ENCODE measurements around the gene RNF11. TPM values are rescaled to one million over a fixed set of nuclear protein-coding genes. Genes with fewer than 3 reads are reported as not detected.

The RNF11 gene
- total RNA-seq, 1 donor from 2014 or later: 126 TPM

- Mint-ChIP-seq H3K27ac (ENCODE audit: unreplicated experiment) (no peak overlapping the region), H3K4me1 (ENCODE audit: low read depth, unreplicated experiment) (peaks cover 2% of the 10 kb centered on the region), H3K36me3 (ENCODE audit: low read depth, unreplicated experiment) (peaks cover 11% of the 10 kb centered on the region), H3K27me3 (ENCODE audit: low read depth, unreplicated experiment) (no peaks in the 10 kb centered on the region), H3K9me3 (ENCODE audit: unreplicated experiment) (no peaks in the 10 kb centered on the region), H3K4me3 (ENCODE audit: unreplicated experiment) (no peak overlapping the region)
- Histone ChIP-seq H3K4me3 (ENCODE audit: insufficient read depth, low read depth, low read length) (no peak overlapping the region), H3K9me3 (ENCODE audit: insufficient read depth, low read depth, low read length) (no peaks in the 10 kb centered on the region), H3K79me2 (ENCODE audit: insufficient read depth, low read length) (no peaks in the 10 kb centered on the region), H3K4me1 (ENCODE audit: insufficient read depth, low read length) (peaks cover 1% of the 10 kb centered on the region), H3K27ac (ENCODE audit: low read depth, low read length) (no peak overlapping the region), H2AFZ (ENCODE audit: low read depth, low read length) (no peak overlapping the region), H3K27me3 (ENCODE audit: insufficient read depth, low read length) (no peaks in the 10 kb centered on the region), H3K36me3 (ENCODE audit: insufficient read depth, low read length) (peaks cover 3% of the 10 kb centered on the region), H3K9ac (ENCODE audit: low read length) (no peak overlapping the region), H3K4me2 (ENCODE audit: low read length) (no peak overlapping the region), H4K20me1 (ENCODE audit: insufficient read depth, low read length) (no peaks in the 10 kb centered on the region)
- FAIRE-seq (no peak), DNase-seq (ENCODE audit: low read depth) (no peak)
- TF ChIP-seq CTCF (IDR thresholded peaks at IDR 0.05; ENCODE audit: insufficient read depth, low read depth, low read length) (no peak), EZH2 (IDR thresholded peaks at IDR 0.05; ENCODE audit: insufficient read depth, low read length) (no peak)
Measured at GRCh38 chr1:51289676-51290488, 53.8 kb downstream of the RNF11 start.

- FAIRE-seq (no peak), DNase-seq (ENCODE audit: low read depth) (no peak)
- Histone ChIP-seq H3K27ac (ENCODE audit: low read depth, low read length) (no peak overlapping the region), H3K9ac (ENCODE audit: low read length) (no peak overlapping the region), H3K9me3 (ENCODE audit: insufficient read depth, low read depth, low read length) (no peaks in the 10 kb centered on the region), H3K79me2 (ENCODE audit: insufficient read depth, low read length) (no peaks in the 10 kb centered on the region), H3K4me2 (ENCODE audit: low read length) (no peak overlapping the region), H3K27me3 (ENCODE audit: insufficient read depth, low read length) (no peaks in the 10 kb centered on the region), H3K4me3 (ENCODE audit: insufficient read depth, low read depth, low read length) (no peak overlapping the region), H4K20me1 (ENCODE audit: insufficient read depth, low read length) (no peaks in the 10 kb centered on the region), H3K4me1 (ENCODE audit: insufficient read depth, low read length) (no peaks in the 10 kb centered on the region), H2AFZ (ENCODE audit: low read depth, low read length) (no peak overlapping the region), H3K36me3 (ENCODE audit: insufficient read depth, low read length) (peaks cover 3% of the 10 kb centered on the region)
- TF ChIP-seq EZH2 (IDR thresholded peaks at IDR 0.05; ENCODE audit: insufficient read depth, low read length) (no peak), CTCF (IDR thresholded peaks at IDR 0.05; ENCODE audit: insufficient read depth, low read depth, low read length) (no peak)
- Mint-ChIP-seq H3K4me1 (ENCODE audit: low read depth, unreplicated experiment) (no peaks in the 10 kb centered on the region), H3K27ac (ENCODE audit: unreplicated experiment) (no peak overlapping the region), H3K27me3 (ENCODE audit: low read depth, unreplicated experiment) (no peaks in the 10 kb centered on the region), H3K36me3 (ENCODE audit: low read depth, unreplicated experiment) (peaks cover 11% of the 10 kb centered on the region), H3K9me3 (ENCODE audit: unreplicated experiment) (no peaks in the 10 kb centered on the region), H3K4me3 (ENCODE audit: unreplicated experiment) (no peak overlapping the region)
Measured at GRCh38 chr1:51290489-51290847, 54.4 kb downstream of the RNF11 start.

- Mint-ChIP-seq H3K9me3 (ENCODE audit: unreplicated experiment) (no peaks in the 10 kb centered on the region), H3K4me3 (ENCODE audit: unreplicated experiment) (no peak overlapping the region)
Measured at GRCh38 chr1:51293898-51294515, 57.9 kb downstream of the RNF11 start.

More at GRCh38 chr1:51293898-51294515, 57.9 kb downstream of the RNF11 start:
- Histone ChIP-seq H3K9me3 (ENCODE audit: insufficient read depth, low read depth, low read length) (no peaks in the 10 kb centered on the region), H3K4me3 (ENCODE audit: insufficient read depth, low read depth, low read length) (no peak overlapping the region), H2AFZ (ENCODE audit: low read depth, low read length) (no peak overlapping the region), H3K27ac (ENCODE audit: low read depth, low read length) (no peak overlapping the region), H3K4me1 (ENCODE audit: insufficient read depth, low read length) (no peaks in the 10 kb centered on the region), H3K9ac (ENCODE audit: low read length) (no peak overlapping the region), H3K36me3 (ENCODE audit: insufficient read depth, low read length) (no peaks in the 10 kb centered on the region), H3K79me2 (ENCODE audit: insufficient read depth, low read length) (no peaks in the 10 kb centered on the region), H3K27me3 (ENCODE audit: insufficient read depth, low read length) (no peaks in the 10 kb centered on the region), H3K4me2 (ENCODE audit: low read length) (no peak overlapping the region), H4K20me1 (ENCODE audit: insufficient read depth, low read length) (no peaks in the 10 kb centered on the region)
- peaks cover 9% of the 10 kb centered on the region for H3K27me3 Mint-ChIP-seq (ENCODE audit: low read depth, unreplicated experiment)
- FAIRE-seq (no peak), DNase-seq (ENCODE audit: low read depth) (no peak)
- H3K36me3 Mint-ChIP-seq (ENCODE audit: low read depth, unreplicated experiment): peaks cover 10% of the 10 kb centered on the region
- H3K4me1 Mint-ChIP-seq (ENCODE audit: low read depth, unreplicated experiment): peaks cover 5% of the 10 kb centered on the region
- TF ChIP-seq CTCF (IDR thresholded peaks at IDR 0.05; ENCODE audit: insufficient read depth, low read depth, low read length): no peak
- no peak for TF ChIP-seq EZH2 (IDR thresholded peaks at IDR 0.05; ENCODE audit: insufficient read depth, low read length)
- H3K27ac Mint-ChIP-seq (ENCODE audit: unreplicated experiment): no peak overlapping the region
